Mucosa of gallbladder (tissue), 1 donor: Measurements from ENCODE around the gene SNRPN. TPM values are rescaled to one million over a fixed set of nuclear protein-coding genes. Genes with fewer than 3 reads are reported as not detected.
"Not testable (repeated sequence)": the region's sequence is repeated elsewhere in the genome, so short reads cannot be mapped to it uniquely, and the experiment has no call there.

Experiments
- DNase-seq: peaks from one replicate; pipeline ENCODE4 v3.0.0-alpha.2; 2020; ENCODE audit warnings: low spot score
- total RNA-seq: library from RNA; stranded (reverse); gene quantifications from one replicate; pipeline ENCODE4 v1.2.1, GENCODE V29; 2021
- donor health status: DM: no; HTN: no; CAD: no.

The SNRPN gene
- total RNA-seq = 277 TPM

GRCh38 chr15:24954783-24955530, at the start of gene SNRPN, which contains the start of gene SNURF:
TSS of gene SNRPN (plus strand) at chr15:24954987. CDS start at chr15:24974454, 19,467 bp downstream.
TSS of gene SNURF (plus strand) at chr15:24954987. CDS start at chr15:24955049, 62 bp downstream.
- peak; percentile 78 for DNase-seq

GRCh38 chr15:24916305-24917009, 38.3 kb upstream of the SNRPN start:
- no peak for DNase-seq

- DNase-seq = no peak
Measured at GRCh38 chr15:24917431-24917830, 37.4 kb upstream of the SNRPN start.

GRCh38 chr15:24919446-24919845, 35.3 kb upstream of the SNRPN start:
- peak; percentile 79 for DNase-seq

- DNase-seq = not testable (repeated sequence)
Measured at GRCh38 chr15:24922781-24923180, 32.0 kb upstream of the SNRPN start.

- DNase-seq = no peak
Measured at GRCh38 chr15:24924153-24924552, 30.6 kb upstream of the SNRPN start.

GRCh38 chr15:24924621-24925020, 30.2 kb upstream of the SNRPN start:
- no peak for DNase-seq

- DNase-seq = not testable (repeated sequence)
Measured at GRCh38 chr15:24931874-24932732, 22.7 kb upstream of the SNRPN start.

GRCh38 chr15:24933716-24934115, 21.1 kb upstream of the SNRPN start:
- no peak for DNase-seq

- DNase-seq = not testable (repeated sequence)
Measured at GRCh38 chr15:24938224-24938623, 16.6 kb upstream of the SNRPN start.

GRCh38 chr15:24940236-24940635, 14.6 kb upstream of the SNRPN start:
- DNase-seq = no peak

GRCh38 chr15:24943361-24943760, 11.4 kb upstream of the SNRPN start:
- DNase-seq = no peak

- DNase-seq = no peak
Measured at GRCh38 chr15:24944954-24945353, 9.8 kb upstream of the SNRPN start.

- no peak for DNase-seq
Measured at GRCh38 chr15:24945711-24946110, 9.1 kb upstream of the SNRPN start.

- no peak for DNase-seq
Measured at GRCh38 chr15:24948495-24948894, 6.3 kb upstream of the SNRPN start.

GRCh38 chr15:24955531-24955921, 739 bp downstream of the SNRPN start:
- no peak for DNase-seq

GRCh38 chr15:24956111-24956838, 1.5 kb downstream of the SNRPN start:
- DNase-seq = peak; percentile 76

GRCh38 chr15:24957691-24958090, 2.9 kb downstream of the SNRPN start:
- DNase-seq = no peak

GRCh38 chr15:24961967-24962366, 7.2 kb downstream of the SNRPN start:
- no peak for DNase-seq

GRCh38 chr15:24962880-24963279, 8.1 kb downstream of the SNRPN start:
- no peak for DNase-seq

- DNase-seq = no peak
Measured at GRCh38 chr15:24966364-24967103, 11.7 kb downstream of the SNRPN start.
